PFSK-1 (cell line): ENCODE results near the gene PTGIS.
A peak's percentile ranks its signal among the peaks of the same experiment; 100 is the strongest.

ENCODE experiments used
- FOXP2 ChIP-seq: optimal IDR thresholded peaks from 2 replicates; pipeline ENCODE3; 2011; ENCODE audit warnings: borderline replicate concordance, control low read depth, inconsistent platforms; ENCODE audit not compliant: insufficient read depth; ENCODE audit errors: extremely low read length, extremely low read depth
- POLR2AphosphoS5 ChIP-seq: IDR thresholded peaks from 2 replicates; pipeline ENCODE4 v1.6.1; 2012; ENCODE audit warnings: low read depth, mild to moderate bottlenecking, control low read depth, low read length, moderate library complexity
- REST ChIP-seq, 2 experiments: IDR thresholded peaks; 2 replicates each; pipeline versions ENCODE4 v1.6.1 to v1.8.0; 2011 to 2012; ENCODE audit warnings: low read depth in 2 of 2, low read length in 2 of 2, control low read depth in 1 of 2, inconsistent platforms in 1 of 2, mild to moderate bottlenecking in 1 of 2, moderate library complexity in 1 of 2; ENCODE audit not compliant: insufficient read depth in 1 of 2
- SIN3A ChIP-seq: IDR thresholded peaks from 2 replicates; pipeline ENCODE4 v1.6.1; 2012; ENCODE audit warnings: mild to moderate bottlenecking, low read length, moderate library complexity, borderline replicate concordance; ENCODE audit not compliant: insufficient read depth
- TAF1 ChIP-seq: IDR thresholded peaks from 2 replicates; pipeline ENCODE4 v1.6.1; 2012; ENCODE audit warnings: low read length, control low read depth, borderline replicate concordance; ENCODE audit not compliant: insufficient read depth

The PTGIS gene

DNA sequence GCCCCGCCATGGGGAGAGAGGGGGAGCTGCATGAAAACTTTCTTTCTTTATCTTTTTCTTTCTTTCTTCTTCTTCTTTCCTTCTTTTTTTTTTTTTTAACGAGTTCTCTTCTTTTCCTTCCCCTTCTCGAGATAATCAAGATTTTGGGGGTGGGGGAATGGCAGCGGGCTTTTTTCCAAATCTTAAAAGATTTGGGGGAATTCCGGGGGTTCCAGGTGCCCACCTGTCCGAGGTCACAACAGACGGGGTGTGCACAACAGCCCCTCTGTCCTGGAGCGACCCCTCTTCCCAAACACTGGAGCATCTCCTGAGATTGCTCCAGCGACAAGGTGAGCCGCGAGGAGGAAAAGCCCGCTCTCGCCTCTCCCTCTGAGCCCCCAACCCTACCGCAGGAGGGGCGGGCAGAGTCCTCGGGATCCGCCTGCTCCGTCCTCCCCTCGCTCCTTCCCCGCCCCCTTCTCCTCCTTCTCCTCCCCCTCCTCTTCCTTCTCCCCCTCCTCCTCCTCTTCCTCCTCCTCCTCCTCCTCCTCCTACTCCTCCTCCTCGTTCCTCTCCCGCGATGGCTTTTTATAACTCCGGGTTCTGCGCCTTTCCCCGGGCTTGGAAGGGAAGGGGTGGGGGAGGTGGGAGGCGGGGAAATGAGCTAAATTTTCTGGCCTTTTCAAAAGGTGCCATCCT, 84.8 kb downstream of the PTGIS start:
- TF ChIP-seq POLR2AphosphoS5 (no peak), FOXP2 (no peak), SIN3A (no peak), TAF1 (no peak), REST (IDR thresholded peaks at IDR 0.05; ENCODE audit: insufficient read depth in 1 of 2, low read depth in 2 of 2, low read length in 2 of 2) (no peak)

GRCh38 chr20:49482621-49483017, 85.3 kb downstream of the PTGIS start, which contains the start of gene KCNB1:
TSS of gene KCNB1 (minus strand) at chr20:49482668. CDS start at chr20:49482480, 188 bp downstream.
- no peak for TF ChIP-seq TAF1
- TF ChIP-seq REST (IDR thresholded peaks at IDR 0.05; ENCODE audit: insufficient read depth in 1 of 2, low read depth in 2 of 2, low read length in 2 of 2), result peak; percentile 89 to 99

DNA sequence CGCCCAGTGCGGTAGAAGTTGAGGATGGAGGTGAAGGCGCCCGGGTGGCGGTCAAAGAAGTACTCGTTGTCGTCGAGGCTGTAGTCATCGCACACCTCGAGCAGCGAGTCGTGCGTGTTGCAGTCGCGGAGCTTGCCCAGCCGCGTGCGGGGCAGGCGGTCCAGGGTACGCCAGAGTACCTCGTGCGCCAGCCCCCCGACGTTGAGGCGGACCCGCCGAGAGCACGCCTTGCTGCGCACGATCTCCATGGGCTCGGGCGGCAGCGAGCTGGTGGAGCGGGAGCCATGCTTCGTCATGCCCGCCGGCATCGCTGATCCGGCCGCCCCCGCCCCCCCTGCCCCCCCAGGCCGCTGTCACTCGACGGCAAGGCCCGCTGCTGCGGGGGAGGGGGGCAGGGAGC, 85.8 kb downstream of the PTGIS start:
- TF ChIP-seq REST (IDR thresholded peaks at IDR 0.05; ENCODE audit: insufficient read depth in 1 of 2, low read depth in 2 of 2, low read length in 2 of 2), result no peak
- TF ChIP-seq SIN3A, result no peak
- TF ChIP-seq POLR2AphosphoS5, result no peak
- TF ChIP-seq TAF1, result no peak
- no peak for TF ChIP-seq FOXP2

DNA sequence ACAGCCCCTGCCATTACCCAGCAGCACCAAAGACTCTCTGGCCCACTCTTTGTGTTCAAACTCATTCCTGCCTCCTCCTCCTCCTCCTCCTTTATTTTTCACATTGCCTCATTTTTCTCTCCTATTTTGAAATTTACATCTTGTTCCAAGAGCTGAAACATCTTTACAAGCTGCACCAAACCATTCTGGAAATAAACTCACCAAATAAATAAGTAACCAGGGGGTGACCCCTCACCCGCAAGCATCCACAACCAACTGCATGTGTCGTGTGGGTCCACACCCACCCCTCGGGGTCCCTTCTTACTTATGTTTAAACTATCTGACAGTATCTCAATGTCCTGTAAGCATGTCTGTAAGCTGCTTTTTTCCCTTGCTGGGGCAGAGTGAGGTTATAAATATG, 86.8 kb downstream of the PTGIS start:
- TF ChIP-seq REST (IDR thresholded peaks at IDR 0.05; ENCODE audit: insufficient read depth in 1 of 2, low read depth in 2 of 2, low read length in 2 of 2) (no peak), POLR2AphosphoS5 (no peak), SIN3A (no peak), TAF1 (no peak), FOXP2 (no peak)

- TF ChIP-seq POLR2AphosphoS5 (no peak), REST (IDR thresholded peaks at IDR 0.05; ENCODE audit: insufficient read depth in 1 of 2, low read depth in 2 of 2, low read length in 2 of 2) (no peak), FOXP2 (no peak), SIN3A (no peak), TAF1 (no peak)
Observed at GRCh38 chr20:49480236-49480635, 87.7 kb downstream of the PTGIS start.
